Measurements from ENCODE around the gene CACNA2D4.

Gene CACNA2D4

GRCh38 chr12:1929241-1929984, 11.0 kb upstream of the CACNA2D4 start:
- H3K4me1 Mint-ChIP-seq (ENCODE audit: low read depth): peaks cover 8% of the 10 kb centered on the region
- H3K27me3 Mint-ChIP-seq (ENCODE audit: low read depth): no peaks in the 10 kb centered on the region
- H3K4me3 Mint-ChIP-seq: no peak overlapping the region
- no peak overlapping the region for H3K27ac Mint-ChIP-seq
- no peak for DNase-seq (ENCODE audit: low spot score)
- H3K36me3 Mint-ChIP-seq (ENCODE audit: low read depth): no peaks in the 10 kb centered on the region
- H3K9me3 Mint-ChIP-seq: no peaks in the 10 kb centered on the region

- no peaks in the 10 kb centered on the region for H3K36me3 Mint-ChIP-seq (ENCODE audit: low read depth)
- no peaks in the 10 kb centered on the region for H3K9me3 Mint-ChIP-seq
- no peaks in the 10 kb centered on the region for H3K27me3 Mint-ChIP-seq (ENCODE audit: low read depth)
- H3K4me3 Mint-ChIP-seq: no peak overlapping the region
- peaks cover 8% of the 10 kb centered on the region for H3K4me1 Mint-ChIP-seq (ENCODE audit: low read depth)
- no peak for DNase-seq (ENCODE audit: low spot score)
- no peak overlapping the region for H3K27ac Mint-ChIP-seq
These were observed 10.1 kb upstream of the CACNA2D4 start for GRCh38 chr12:1928439-1929121.

GRCh38 chr12:1927751-1928351, 9.4 kb upstream of the CACNA2D4 start:
- Mint-ChIP-seq H3K4me1 (ENCODE audit: low read depth) (peaks cover 8% of the 10 kb centered on the region), H3K4me3 (no peak overlapping the region), H3K27me3 (ENCODE audit: low read depth) (no peaks in the 10 kb centered on the region), H3K36me3 (ENCODE audit: low read depth) (no peaks in the 10 kb centered on the region), H3K27ac (no peak overlapping the region), H3K9me3 (no peaks in the 10 kb centered on the region)
- no peak for DNase-seq (ENCODE audit: low spot score)

GRCh38 chr12:1927051-1927680, 8.7 kb upstream of the CACNA2D4 start:
- Mint-ChIP-seq H3K4me3 (no peak overlapping the region), H3K4me1 (ENCODE audit: low read depth) (peaks cover 8% of the 10 kb centered on the region), H3K9me3 (no peaks in the 10 kb centered on the region), H3K27me3 (ENCODE audit: low read depth) (no peaks in the 10 kb centered on the region), H3K36me3 (ENCODE audit: low read depth) (no peaks in the 10 kb centered on the region), H3K27ac (no peak overlapping the region)
- DNase-seq (ENCODE audit: low spot score): no peak

GRCh38 chr12:1926251-1926657, 7.8 kb upstream of the CACNA2D4 start:
- H3K9me3 Mint-ChIP-seq: no peaks in the 10 kb centered on the region
- H3K27me3 Mint-ChIP-seq (ENCODE audit: low read depth): no peaks in the 10 kb centered on the region
- no peaks in the 10 kb centered on the region for H3K36me3 Mint-ChIP-seq (ENCODE audit: low read depth)
- H3K4me3 Mint-ChIP-seq: no peak overlapping the region
- no peak overlapping the region for H3K27ac Mint-ChIP-seq
- DNase-seq (ENCODE audit: low spot score): no peak
- peaks cover 8% of the 10 kb centered on the region for H3K4me1 Mint-ChIP-seq (ENCODE audit: low read depth)

GRCh38 chr12:1925684-1926006, 7.2 kb upstream of the CACNA2D4 start:
- no peak for DNase-seq (ENCODE audit: low spot score)
- H3K27ac Mint-ChIP-seq: no peak overlapping the region
- H3K27me3 Mint-ChIP-seq (ENCODE audit: low read depth): no peaks in the 10 kb centered on the region
- peaks cover 8% of the 10 kb centered on the region for H3K4me1 Mint-ChIP-seq (ENCODE audit: low read depth)
- H3K36me3 Mint-ChIP-seq (ENCODE audit: low read depth): no peaks in the 10 kb centered on the region
- H3K4me3 Mint-ChIP-seq: no peak overlapping the region
- no peaks in the 10 kb centered on the region for H3K9me3 Mint-ChIP-seq

GRCh38 chr12:1924996-1925683, 6.7 kb upstream of the CACNA2D4 start:
- Mint-ChIP-seq H3K36me3 (ENCODE audit: low read depth) (no peaks in the 10 kb centered on the region), H3K27me3 (ENCODE audit: low read depth) (no peaks in the 10 kb centered on the region), H3K27ac (no peak overlapping the region), H3K4me1 (ENCODE audit: low read depth) (peaks cover 6% of the 10 kb centered on the region), H3K4me3 (no peak overlapping the region), H3K9me3 (no peaks in the 10 kb centered on the region)
- DNase-seq (ENCODE audit: low spot score): no peak

GRCh38 chr12:1922985-1923384, 4.5 kb upstream of the CACNA2D4 start:
- no peaks in the 10 kb centered on the region for H3K36me3 Mint-ChIP-seq (ENCODE audit: low read depth)
- no peak overlapping the region for H3K27ac Mint-ChIP-seq
- peaks cover 4% of the 10 kb centered on the region for H3K4me1 Mint-ChIP-seq (ENCODE audit: low read depth)
- no peak overlapping the region for H3K4me3 Mint-ChIP-seq
- H3K9me3 Mint-ChIP-seq: no peaks in the 10 kb centered on the region
- no peak for DNase-seq (ENCODE audit: low spot score)
- peaks cover 4% of the 10 kb centered on the region for H3K27me3 Mint-ChIP-seq (ENCODE audit: low read depth)

GRCh38 chr12:1922075-1922709, 3.7 kb upstream of the CACNA2D4 start:
- no peaks in the 10 kb centered on the region for H3K36me3 Mint-ChIP-seq (ENCODE audit: low read depth)
- no peak for DNase-seq (ENCODE audit: low spot score)
- peaks cover 4% of the 10 kb centered on the region for H3K4me1 Mint-ChIP-seq (ENCODE audit: low read depth)
- peaks cover 10% of the 10 kb centered on the region for H3K27me3 Mint-ChIP-seq (ENCODE audit: low read depth)
- H3K27ac Mint-ChIP-seq: no peak overlapping the region
- H3K9me3 Mint-ChIP-seq: no peaks in the 10 kb centered on the region
- no peak overlapping the region for H3K4me3 Mint-ChIP-seq

- peaks cover 11% of the 10 kb centered on the region for H3K4me1 Mint-ChIP-seq (ENCODE audit: low read depth)
- no peaks in the 10 kb centered on the region for H3K9me3 Mint-ChIP-seq
- no peaks in the 10 kb centered on the region for H3K36me3 Mint-ChIP-seq (ENCODE audit: low read depth)
- H3K27me3 Mint-ChIP-seq (ENCODE audit: low read depth): peaks cover 15% of the 10 kb centered on the region
- no peak for DNase-seq (ENCODE audit: low spot score)
- H3K4me3 Mint-ChIP-seq: no peak overlapping the region
- H3K27ac Mint-ChIP-seq: no peak overlapping the region
These were observed 2.5 kb upstream of the CACNA2D4 start for GRCh38 chr12:1920971-1921370.

- no peak overlapping the region for H3K4me3 Mint-ChIP-seq
- peaks cover 13% of the 10 kb centered on the region for H3K4me1 Mint-ChIP-seq (ENCODE audit: low read depth)
- peak; percentile 2 for DNase-seq (ENCODE audit: low spot score)
- no peak overlapping the region for H3K27ac Mint-ChIP-seq
- peaks cover 15% of the 10 kb centered on the region for H3K27me3 Mint-ChIP-seq (ENCODE audit: low read depth)
- H3K9me3 Mint-ChIP-seq: no peaks in the 10 kb centered on the region
- H3K36me3 Mint-ChIP-seq (ENCODE audit: low read depth): no peaks in the 10 kb centered on the region
These were observed 2.0 kb upstream of the CACNA2D4 start for GRCh38 chr12:1920436-1920835.

- Mint-ChIP-seq H3K9me3 (no peaks in the 10 kb centered on the region), H3K4me1 (ENCODE audit: low read depth) (peaks cover 15% of the 10 kb centered on the region), H3K27me3 (ENCODE audit: low read depth) (peaks cover 17% of the 10 kb centered on the region), H3K27ac (no peak overlapping the region), H3K36me3 (ENCODE audit: low read depth) (no peaks in the 10 kb centered on the region), H3K4me3 (no peak overlapping the region)
- DNase-seq (ENCODE audit: low spot score): no peak
These were observed 1.3 kb upstream of the CACNA2D4 start for GRCh38 chr12:1919763-1920162.

GRCh38 chr12:1919284-1919683, 832 bp upstream of the CACNA2D4 start:
- no peaks in the 10 kb centered on the region for H3K9me3 Mint-ChIP-seq
- no peak overlapping the region for H3K27ac Mint-ChIP-seq
- H3K27me3 Mint-ChIP-seq (ENCODE audit: low read depth): peaks cover 17% of the 10 kb centered on the region
- peak; percentile 3 for DNase-seq (ENCODE audit: low spot score)
- H3K4me1 Mint-ChIP-seq (ENCODE audit: low read depth): peaks cover 15% of the 10 kb centered on the region
- no peaks in the 10 kb centered on the region for H3K36me3 Mint-ChIP-seq (ENCODE audit: low read depth)
- H3K4me3 Mint-ChIP-seq: no peak overlapping the region

Data from T-helper 2 cell treated with Interferon-gamma antibody and Interleukin-4, amounts not matched to agents 5 μg/mL and 100 μg/mL, for 36 hours (primary cell).